ENCODE measurements around the gene UMAD1.

The UMAD1 gene

DNA sequence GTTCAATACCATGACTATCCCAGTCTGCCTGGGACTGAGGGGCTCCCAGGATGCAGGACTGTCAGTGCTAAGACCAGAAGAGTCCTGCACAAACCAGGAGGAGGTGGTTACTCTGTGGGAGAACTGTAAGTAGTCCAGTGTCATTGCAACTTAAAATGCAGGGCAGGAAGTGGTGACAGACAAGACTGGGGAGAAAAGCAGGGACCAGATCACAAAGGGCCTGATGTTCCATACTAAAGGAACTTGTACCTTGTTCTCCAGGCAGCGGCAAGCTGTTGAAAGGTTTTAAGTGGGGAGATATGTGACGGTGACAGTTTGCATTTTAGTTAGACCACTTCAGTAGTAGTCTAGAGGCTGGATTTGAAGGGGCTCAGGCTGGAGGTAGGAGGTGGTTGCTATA, 262.3 kb downstream of the UMAD1 start:
- no peak for DNase-seq

DNA sequence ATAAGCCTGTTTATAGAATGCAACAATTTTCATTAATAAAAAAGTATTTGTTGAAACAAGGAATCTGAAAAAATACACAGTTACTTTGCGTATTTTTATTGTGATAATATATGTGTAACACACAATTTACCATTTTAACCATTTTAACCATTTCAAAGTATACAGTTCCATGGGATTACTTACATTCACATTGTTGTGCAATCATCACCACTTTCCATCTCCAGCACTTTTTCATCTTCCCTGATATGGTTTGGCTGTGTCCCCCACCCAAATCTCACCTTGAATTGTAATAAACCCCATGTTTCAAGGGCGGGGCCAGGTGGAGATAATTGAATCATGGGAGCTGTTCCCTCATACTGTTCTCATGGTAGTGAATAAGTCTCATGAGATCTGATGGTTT, 266.8 kb downstream of the UMAD1 start:
- DNase-seq, result no peak

DNA sequence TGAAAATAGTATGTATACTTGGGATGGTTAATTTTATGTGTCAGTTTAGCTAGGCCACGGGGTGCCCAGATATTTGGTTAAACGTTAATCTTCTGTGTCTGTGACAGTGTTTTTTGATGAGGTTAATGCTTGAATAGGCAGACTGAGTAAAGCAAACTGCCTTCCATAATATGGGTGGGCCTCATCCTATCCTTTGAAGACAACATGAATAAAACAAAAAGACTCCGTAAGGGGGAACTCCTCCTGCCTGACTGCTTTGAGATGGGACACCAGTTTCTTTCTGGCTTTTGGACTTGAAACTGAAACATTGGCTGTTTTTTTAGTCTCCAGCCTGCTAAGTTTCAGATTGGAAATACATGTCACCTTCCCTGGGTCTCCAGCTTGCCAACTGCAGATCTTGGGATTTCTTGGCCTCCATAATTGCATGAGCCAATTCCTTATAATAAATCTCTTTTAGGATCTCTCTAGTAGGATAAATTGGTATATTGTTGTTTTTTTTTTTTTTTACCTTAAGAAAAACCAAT, 268.1 kb downstream of the UMAD1 start:
- DNase-seq, result no peak

DNA sequence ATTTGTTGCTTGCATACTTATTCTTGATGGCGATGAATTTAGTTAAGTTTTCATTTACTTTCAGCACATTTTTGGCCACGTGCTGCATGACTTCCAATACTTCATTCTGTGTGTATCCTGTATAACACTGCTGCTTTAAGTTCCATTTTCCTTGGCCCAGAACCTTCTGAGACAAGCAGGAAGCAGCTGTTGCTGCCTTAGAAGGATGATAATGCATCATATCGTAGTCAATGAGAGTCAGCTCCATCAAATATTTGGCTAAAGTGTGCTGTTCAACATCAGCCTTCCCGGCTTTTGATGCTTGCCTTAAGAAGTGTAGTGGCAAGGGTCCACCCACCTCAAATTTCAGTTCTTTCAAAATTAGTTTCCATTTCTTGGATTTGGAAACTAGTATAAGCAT, 268.8 kb downstream of the UMAD1 start:
- no peak for DNase-seq

DNA sequence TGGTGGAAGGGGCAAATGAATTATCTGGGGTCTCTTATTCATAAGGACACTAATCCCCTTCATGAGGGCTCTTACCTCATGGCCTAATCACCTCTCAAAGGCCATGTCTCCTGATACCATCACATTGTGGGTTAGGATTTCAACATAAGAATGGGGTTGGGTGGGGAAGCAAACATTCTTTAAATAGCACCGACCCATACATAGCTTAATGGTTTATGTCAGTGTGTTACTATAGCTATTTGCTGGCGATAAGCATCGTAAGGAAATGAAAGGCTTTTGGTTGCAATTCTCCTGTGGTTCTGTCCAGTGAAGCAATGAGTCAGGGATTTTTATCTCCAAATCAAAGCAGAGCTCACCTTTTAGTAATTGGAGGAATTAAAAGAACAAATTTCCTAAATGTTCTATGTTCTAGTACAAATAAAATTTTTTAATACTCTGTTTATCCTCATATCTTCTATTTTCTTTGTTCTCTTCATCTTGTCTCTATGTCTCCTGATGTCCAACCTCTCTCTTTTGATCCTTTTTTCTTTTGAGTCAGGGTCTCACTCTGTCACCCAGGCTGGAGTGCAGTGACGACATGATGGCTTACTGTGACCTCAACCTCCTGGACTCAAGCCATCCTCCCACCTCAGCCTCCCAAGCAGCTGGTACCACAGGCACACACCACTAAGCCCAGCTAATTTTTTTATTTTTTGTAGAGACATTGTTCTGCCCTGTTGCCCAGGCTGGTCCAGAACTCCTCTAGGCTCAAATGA, 271.0 kb downstream of the UMAD1 start:
- no peak for DNase-seq

DNA sequence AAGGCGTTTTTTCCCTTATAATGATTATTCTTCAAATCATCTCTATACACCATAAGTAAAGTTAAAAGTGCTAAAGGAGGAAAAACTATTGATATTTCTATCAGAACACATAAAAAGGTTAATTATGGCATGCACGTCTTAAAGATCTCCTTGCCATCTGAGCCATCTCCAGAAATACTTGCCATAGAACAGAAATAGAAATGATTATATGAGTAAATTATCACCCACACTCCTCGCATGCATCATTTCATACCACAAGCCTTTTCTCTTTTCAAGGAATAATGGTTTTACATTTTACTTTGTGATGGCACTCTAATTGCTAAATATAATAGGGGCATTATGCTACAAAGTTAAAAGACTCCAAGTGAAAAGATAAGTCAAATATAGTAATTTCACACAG, 272.4 kb downstream of the UMAD1 start:
- no peak for DNase-seq

DNA sequence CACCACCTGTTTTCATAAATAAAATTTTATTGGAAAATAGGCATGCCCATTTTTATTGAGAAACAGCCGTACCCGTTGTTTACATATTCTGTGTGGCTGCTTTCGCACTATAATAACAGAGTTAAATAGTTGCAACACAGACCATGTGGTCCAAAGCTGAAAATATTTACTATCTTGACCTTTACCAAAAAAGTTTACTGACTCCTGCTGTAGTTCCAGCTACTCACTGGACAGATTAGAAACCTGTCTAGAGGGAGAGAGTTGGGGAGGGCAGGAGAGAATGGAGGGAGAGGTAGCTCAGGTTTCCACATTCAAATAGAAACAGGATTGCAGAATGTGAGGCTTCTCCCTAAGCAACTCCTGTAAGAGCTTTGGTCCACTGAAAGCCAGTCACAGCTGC, 273.0 kb downstream of the UMAD1 start:
- no peak for DNase-seq

DNA sequence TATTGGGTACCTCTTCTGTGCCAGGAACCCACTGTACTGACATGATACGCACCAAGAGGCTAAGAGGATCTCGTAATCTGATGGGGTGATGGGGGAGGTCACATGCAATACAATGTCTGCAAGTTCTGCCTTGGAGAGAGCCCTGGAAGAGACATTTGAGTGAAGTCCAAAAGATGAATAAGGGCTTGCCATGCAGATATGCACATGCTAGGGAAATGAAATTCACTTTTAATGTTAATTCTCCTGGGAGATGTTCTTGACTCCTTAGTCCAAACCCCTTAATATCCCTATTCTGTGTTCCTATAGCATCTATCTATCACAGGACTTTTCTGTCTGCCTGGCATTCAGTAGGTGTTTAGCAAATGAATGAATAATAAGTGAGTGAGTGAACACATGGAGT, 274.0 kb downstream of the UMAD1 start:
- DNase-seq, result no peak

DNA sequence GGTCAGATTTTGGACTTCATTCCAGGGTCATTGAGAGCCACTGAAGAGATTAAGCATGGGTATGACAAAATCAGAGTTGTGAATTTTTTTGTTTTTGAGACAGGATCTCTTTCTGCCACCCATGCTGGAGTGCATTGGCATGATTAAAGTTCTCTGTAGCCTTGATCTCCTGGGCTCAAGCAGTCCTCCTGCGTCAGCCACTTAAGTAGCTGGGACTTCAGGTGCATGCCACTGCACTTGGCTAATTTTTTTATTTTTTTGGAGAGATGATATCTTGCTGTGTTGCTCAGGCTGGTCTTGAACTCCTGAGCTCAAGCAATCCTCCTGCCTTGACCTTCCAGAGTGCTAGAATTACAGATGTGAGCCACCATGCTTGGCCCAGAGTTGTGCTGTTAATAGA, 275.5 kb downstream of the UMAD1 start:
- no peak for DNase-seq

DNA sequence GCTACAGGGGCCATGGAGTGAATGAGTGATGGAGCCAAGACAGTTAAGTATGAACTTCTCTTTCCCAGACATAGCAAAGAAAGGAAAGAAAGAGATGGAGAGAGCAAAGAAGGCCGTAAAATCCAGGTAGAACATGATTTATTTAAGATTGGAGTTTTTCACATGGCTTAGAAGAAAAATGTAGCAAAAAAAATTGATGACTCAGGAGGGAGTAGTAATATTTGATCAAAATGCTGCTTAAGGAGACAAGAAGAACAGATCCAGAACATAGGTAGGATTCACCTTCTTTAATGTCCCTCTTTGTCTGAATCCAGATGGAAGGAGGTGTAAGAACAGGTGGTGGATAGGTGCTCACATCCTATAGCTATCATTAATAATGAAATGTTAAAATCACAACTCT, 277.0 kb downstream of the UMAD1 start:
- DNase-seq, result no peak

DNA sequence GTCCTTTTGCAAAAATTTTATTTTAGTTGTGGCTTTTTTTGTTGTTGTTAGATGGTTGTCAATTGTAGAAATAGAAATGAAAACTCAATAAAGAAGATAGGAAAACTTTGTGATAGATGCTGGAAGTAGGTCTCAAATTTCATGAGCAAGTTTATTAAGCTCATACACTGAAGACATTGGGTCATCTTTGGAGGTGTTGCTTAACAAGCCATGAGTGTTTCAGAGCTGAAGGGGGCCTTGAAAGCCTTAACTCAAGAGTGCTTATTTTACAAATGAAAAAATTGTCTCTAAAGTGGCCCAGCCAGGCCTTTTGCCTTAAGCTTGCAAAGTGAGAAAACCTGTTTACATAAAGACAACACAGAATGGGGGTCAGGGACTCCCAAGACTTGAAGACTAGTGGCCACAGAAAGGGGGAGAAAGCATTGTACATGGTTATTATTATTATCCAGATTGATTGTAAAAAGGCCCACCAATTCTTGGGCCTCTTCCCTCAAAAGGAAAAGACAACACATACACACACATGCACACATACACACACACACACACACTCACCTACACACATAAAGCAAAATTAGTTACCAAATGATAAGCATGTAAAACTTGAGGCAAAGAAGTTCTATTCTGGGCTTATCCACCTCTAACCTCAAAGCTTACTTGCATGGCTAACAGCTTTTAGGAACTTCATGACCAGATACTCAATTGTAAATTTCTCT, 278.3 kb downstream of the UMAD1 start:
- DNase-seq, result no peak

DNA sequence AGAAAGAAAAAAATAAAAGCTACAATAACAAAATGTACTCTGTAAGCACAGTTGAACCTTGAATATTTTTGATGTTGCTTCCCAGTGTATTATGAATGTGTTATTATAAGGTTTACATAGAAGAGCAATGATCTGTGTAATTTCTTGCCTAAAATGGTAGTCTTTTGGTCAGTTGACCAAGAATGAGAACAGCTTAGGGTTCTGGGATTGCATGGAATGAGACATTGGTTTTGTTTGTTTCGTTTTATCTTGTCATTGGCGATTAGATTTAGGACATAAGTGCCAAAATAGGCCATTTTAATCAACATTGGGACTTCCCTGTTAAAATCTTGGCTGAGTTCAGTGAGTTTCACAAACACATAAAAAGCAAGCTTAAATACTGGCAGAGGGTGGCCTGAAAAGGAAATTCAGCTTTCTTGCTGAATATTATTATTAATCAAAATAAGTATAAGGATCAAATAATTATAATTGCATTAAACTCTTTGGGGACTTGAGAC, 278.9 kb downstream of the UMAD1 start:
- DNase-seq, result no peak

DNA sequence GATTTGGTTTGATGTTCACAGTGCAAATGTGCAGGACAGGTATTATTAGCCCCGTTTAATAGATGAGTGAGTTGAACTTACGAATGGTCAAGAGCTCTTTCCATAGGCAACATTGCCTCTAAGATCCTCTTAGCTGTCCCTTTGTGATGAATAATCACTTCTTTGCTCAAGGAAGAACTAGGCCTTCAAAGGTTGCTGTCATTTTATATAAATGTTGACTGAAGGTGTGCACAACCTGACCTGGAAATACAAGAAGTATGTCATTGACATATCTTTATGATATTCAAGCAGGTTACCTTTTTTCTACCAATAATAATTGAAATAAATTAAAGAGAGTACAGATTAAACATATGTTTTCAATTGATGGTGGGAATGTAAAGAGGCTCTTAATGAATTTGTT, 279.5 kb downstream of the UMAD1 start:
- DNase-seq, result no peak

DNA sequence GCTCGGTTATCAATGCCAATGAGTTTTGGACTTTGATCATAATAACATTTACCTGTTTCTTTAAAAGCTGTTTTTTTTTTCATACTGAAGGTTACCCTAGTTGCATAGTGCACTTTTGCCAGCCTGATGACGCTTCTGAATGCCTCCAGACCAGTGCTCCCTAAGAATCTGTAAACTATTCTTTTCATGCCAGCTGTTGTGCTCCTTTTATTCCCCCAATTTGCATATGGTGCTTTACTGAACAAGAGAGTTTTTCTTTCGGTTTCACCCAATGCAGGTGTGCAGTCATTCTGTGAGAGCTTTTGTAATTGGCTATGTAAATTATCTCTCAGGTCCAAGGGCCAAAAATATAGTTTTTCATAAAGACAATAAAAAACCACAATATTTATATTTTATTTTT, 279.9 kb downstream of the UMAD1 start:
- DNase-seq, result no peak

DNA sequence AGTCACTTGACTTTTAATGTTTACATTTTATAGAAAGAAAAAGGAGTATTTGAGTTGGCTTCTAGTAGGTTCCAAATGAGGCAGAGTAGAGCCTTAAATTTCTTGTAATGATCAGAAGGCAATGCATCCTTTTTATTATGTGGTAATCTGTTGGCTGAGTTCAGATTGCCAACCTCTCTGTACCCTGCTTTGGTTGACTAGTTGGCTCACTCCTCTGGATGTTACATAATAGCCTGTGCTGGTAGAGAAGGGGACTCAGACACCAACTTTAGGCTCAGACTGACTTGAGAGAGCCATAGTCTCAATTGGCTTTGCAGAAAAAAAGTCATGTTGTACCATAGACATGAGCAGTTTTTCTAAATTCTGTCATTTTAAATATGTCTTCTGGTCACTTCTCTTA, 281.3 kb downstream of the UMAD1 start:
- no peak for DNase-seq

DNA sequence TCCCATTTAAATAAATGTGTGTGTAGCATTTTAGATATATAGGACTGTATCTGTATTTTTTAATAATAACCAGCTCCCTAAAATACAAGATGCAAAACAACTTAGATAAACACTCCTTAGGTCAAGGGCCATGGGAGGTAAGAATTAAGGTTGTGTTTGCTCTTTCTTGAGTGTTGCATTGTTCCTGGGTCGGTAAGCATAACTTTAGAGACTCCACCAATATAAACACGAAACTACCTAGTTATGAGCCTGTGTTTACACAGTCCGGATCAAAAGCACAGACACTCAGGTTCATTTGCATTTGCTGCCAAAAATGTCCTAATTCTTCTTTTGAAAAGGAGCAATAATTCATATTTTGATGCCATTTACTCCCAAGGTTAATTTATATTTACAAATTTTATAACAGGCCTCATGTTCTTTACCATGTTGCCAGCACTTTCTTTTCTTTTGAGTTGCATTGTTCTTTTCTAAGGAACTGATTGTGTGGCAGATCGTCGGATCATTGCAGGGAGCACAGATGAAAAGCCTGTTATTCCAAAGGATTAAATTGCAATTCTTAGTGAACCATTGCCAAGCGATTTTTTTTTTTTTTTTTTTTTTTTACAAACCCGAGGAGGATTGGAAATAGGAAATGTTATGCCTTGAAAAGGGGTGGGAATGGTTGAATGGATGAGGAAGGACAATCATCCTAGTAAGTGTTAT, 282.3 kb downstream of the UMAD1 start:
- DNase-seq, result no peak

DNA sequence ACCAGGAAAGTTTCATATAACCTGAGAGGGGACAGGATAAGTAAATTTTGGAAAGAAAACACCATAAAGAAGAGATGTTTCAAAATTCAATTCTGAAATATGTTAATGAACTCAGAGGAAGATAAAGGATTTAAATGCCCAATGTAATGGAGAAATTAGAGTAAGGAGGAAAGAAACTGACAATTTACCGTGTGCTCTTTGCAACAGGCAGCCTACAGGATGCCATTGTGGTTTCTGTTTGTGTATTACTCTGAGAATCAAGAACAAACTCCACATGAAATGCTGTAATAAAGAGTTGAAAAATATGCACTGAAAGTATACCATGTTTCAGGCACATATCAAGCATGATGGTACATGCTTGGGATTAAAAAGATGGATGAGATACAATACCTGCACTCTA, 283.3 kb downstream of the UMAD1 start:
- no peak for DNase-seq

DNA sequence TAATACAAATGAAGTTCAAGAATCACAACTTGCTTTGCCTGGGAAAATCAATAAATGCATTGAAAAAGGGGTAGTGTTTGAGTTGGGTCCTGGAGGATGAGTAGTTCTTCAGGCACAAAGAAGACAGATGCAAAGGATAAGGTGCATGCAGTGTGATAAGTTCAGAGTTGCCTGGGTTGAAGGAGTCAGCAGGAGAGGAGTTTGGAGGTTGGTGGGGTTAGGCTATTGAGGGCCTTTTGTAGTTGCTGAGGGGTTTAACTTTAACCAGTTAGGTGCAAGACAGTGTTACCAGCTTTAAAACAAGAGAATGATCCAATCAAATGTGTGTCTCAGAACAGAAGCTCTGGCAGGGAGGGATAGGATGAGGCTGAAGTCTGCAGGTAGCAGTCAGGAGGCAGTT, 283.8 kb downstream of the UMAD1 start:
- DNase-seq, result no peak

Data from NCI-H2081 treated with DMSO at 0.1 percent for 48 hours (cell line).